RWPE2 (cell line): ENCODE measurements around the gene WASF2.

ENCODE experiments used
- ATAC-seq: fragments of 200-7000 bp; cut with Tn5 transposase; 3 replicates; pipeline ENCODE4 v1.9.1; 2021; ENCODE audit warnings: low read depth
- DNase-seq: peaks from one replicate; pipeline ENCODE4 v3.0.0-alpha.2; 2020; ENCODE audit warnings: low spot score
- H3K27ac ChIP-seq: fragments of 450-650 bp; 2 replicates; pipeline ENCODE4 v1.5.1; 2017; ENCODE audit warnings: mild to moderate bottlenecking; ENCODE audit not compliant: poor library complexity, severe bottlenecking
- H3K27me3 ChIP-seq: fragments of 250-450 bp; sonication (Bioruptor Pico); 2 replicates; pipeline ENCODE4 v1.5.1; 2021; ENCODE audit warnings: mild to moderate bottlenecking, moderate library complexity; ENCODE audit not compliant: insufficient read depth, poor library complexity, severe bottlenecking
- H3K36me3 ChIP-seq: fragments of 250-450 bp; sonication (Bioruptor Pico); 2 replicates; pipeline ENCODE4 v1.5.1; 2020; ENCODE audit warnings: low read depth, mild to moderate bottlenecking, moderate library complexity
- H3K4me1 ChIP-seq: fragments of 250-450 bp; sonication (Bioruptor Pico); 2 replicates; pipeline ENCODE4 v1.5.1; 2021; ENCODE audit warnings: mild to moderate bottlenecking, moderate library complexity; ENCODE audit not compliant: insufficient read depth, poor library complexity, severe bottlenecking
- H3K4me3 ChIP-seq: fragments of 250-450 bp; sonication (Bioruptor Pico); 2 replicates; pipeline ENCODE4 v1.5.1; 2021; ENCODE audit warnings: mild to moderate bottlenecking, moderate library complexity; ENCODE audit not compliant: severe bottlenecking
- H3K9me3 ChIP-seq: fragments of 250-450 bp; sonication (Bioruptor Pico); 2 replicates; pipeline ENCODE4 v1.5.1; 2021; ENCODE audit warnings: mild to moderate bottlenecking, moderate library complexity; ENCODE audit not compliant: severe bottlenecking
- CTCF ChIP-seq: fragments of 450-650 bp; IDR thresholded peaks from one replicate; pipeline ENCODE4 v1.5.1; 2017; ENCODE audit warnings: mild to moderate bottlenecking, moderate library complexity; ENCODE audit not compliant: poor library complexity, severe bottlenecking

WASF2 gene

DNA sequence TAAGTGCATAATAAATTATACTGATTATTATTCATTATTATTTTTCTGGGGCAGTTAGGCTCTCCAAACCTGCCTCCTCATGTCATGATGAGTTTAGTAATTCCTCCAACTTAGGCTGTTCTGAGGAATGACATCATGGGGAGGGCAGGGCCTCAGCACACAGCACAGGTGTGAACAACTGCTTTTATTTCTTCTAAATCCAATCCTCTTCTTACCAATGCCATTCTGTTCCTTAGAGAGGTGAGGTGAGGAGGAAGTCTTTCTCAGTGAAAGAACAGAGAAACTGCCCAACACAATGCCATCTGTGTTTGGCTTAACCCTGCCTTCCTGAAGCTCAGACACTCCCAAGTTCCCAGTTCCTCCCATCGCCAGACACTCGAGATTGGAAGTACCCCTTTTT lies 45.4 kb upstream of the WASF2 start:
- peaks cover 35% of the 10 kb centered on the region for H3K4me1 ChIP-seq
- peak overlapping the region; percentile 99 for H3K27ac ChIP-seq
- no peak overlapping the region for H3K4me3 ChIP-seq
- H3K9me3 ChIP-seq, result no peaks in the 10 kb centered on the region
- no peak for TF ChIP-seq CTCF
- no peaks in the 10 kb centered on the region for H3K27me3 ChIP-seq
- ATAC-seq, result no peak
- DNase-seq, result no peak
- peaks cover 33% of the 10 kb centered on the region for H3K36me3 ChIP-seq

- no peaks in the 10 kb centered on the region for H3K27me3 ChIP-seq
- peaks cover 16% of the 10 kb centered on the region for H3K36me3 ChIP-seq
- H3K4me3 ChIP-seq, result no peak overlapping the region
- no peak for TF ChIP-seq CTCF
- no peak for DNase-seq
- peaks cover 16% of the 10 kb centered on the region for H3K4me1 ChIP-seq
- no peak for ATAC-seq
- H3K9me3 ChIP-seq, result no peaks in the 10 kb centered on the region
- H3K27ac ChIP-seq, result no peak overlapping the region
Measured at GRCh38 chr1:27531959-27532685, 42.2 kb upstream of the WASF2 start.

- Histone ChIP-seq H3K27me3 (no peaks in the 10 kb centered on the region), H3K27ac (peak overlapping the region; percentile 77), H3K36me3 (peaks cover 3% of the 10 kb centered on the region; the same call in 1 of the 2 replicates), H3K4me3 (no peak overlapping the region), H3K4me1 (peaks cover 32% of the 10 kb centered on the region), H3K9me3 (no peaks in the 10 kb centered on the region)
- DNase-seq (no peak), ATAC-seq (no peak)
- TF ChIP-seq CTCF, result no peak
Measured at GRCh38 chr1:27530192-27530591, 40.2 kb upstream of the WASF2 start.

DNA sequence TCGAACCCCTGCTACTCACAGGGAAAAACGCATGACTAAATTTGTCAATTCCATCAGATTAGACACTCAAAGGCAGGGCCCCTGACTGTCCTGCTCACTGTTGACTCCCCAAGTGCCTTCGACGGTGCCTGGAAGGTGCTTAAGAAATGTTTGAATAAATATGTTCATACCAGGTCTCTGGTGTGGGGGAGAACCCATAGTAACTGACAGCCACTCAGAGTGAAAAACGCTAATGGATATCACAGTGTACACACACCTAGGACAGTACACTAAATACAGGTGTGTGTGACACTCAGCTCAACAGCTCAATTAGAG lies 39.7 kb upstream of the WASF2 start:
- DNase-seq (no peak), ATAC-seq (no peak)
- H3K4me3 ChIP-seq, result no peak overlapping the region
- H3K27me3 ChIP-seq, result no peaks in the 10 kb centered on the region
- no peak for TF ChIP-seq CTCF
- H3K36me3 ChIP-seq, result no peaks in the 10 kb centered on the region
- H3K9me3 ChIP-seq, result no peaks in the 10 kb centered on the region
- peaks cover 35% of the 10 kb centered on the region for H3K4me1 ChIP-seq
- H3K27ac ChIP-seq, result peak overlapping the region; percentile 77
